ENCODE data around the gene MANF. TPM values are rescaled to one million over a fixed set of nuclear protein-coding genes. Genes with fewer than 3 reads are reported as not detected.

Gene MANF
- total RNA-seq: 100 to 1,000 TPM in 2 of 6 experiments, 10 to 100 TPM in 4; 60.9 to 128 (median 81.8) TPM
- long read RNA-seq, partial matches to known transcripts: 0 of 3 reads
- long read RNA-seq, other reads (novel, unspliced or antisense): 0 of 3 reads

GRCh38 chr3:51384726-51385473 lies at the start of gene MANF:
Gene MANF (plus strand): TSS chr3:51385291. CDS start chr3:51385343, 52 bp downstream.
- Histone ChIP-seq H3K27me3 (no peaks in the 10 kb centered on the region), H3K4me1 (peaks cover 0 to 44% (median 15%) of the 10 kb centered on the region in 4 donors), H3K36me3 (peaks cover 0 to 19% (median 11%) of the 10 kb centered on the region in 4 donors), H3K27ac (peak within 1 kb of the TSS; percentile 82 to 94 (median 93)), H3K4me3 (peak within 1 kb of the TSS; percentile 91 to 94 (median 94)), H3K9me3 (no peaks in the 10 kb centered on the region)
- intact Hi-C loops (cut with DNase I): no loop called here
- peak; percentile 91 to 97 (median 96) for ATAC-seq
- TF ChIP-seq CTCF (IDR thresholded peaks at IDR 0.05) (peak in 1 of 4 donors; percentile 30), POLR2A (IDR thresholded peaks at IDR 0.05) (peak; percentile 88)
- 0% methylated on average over 13 of the region's 65 CpGs for WGBS (ENCODE audit: insufficient coverage, low coverage, low lambda C conversion rate, missing lambda C conversion rate)
- DNase-seq: peak; percentile 99

- TF ChIP-seq POLR2A (IDR thresholded peaks at IDR 0.05) (no peak), CTCF (IDR thresholded peaks at IDR 0.05) (no peak)
- H3K27me3 ChIP-seq: no peaks in the 10 kb centered on the region
- H3K4me1 ChIP-seq: no peaks in the 10 kb centered on the region
- no peak overlapping the region for H3K27ac ChIP-seq
- H3K9me3 ChIP-seq: no peaks in the 10 kb centered on the region
- no peak overlapping the region for H3K4me3 ChIP-seq
- intact Hi-C loops (cut with DNase I): no loop called here
- WGBS (ENCODE audit: insufficient coverage, low coverage, low lambda C conversion rate, missing lambda C conversion rate): 43% methylated on average over 1 of the region's 1 CpG
- ATAC-seq (no peak), DNase-seq (no peak)
- H3K36me3 ChIP-seq: no peaks in the 10 kb centered on the region
Observed at GRCh38 chr3:51336261-51336660, 48.8 kb upstream of the MANF start.

GRCh38 chr3:51337666-51338065 lies 47.4 kb upstream of the MANF start:
- no peaks in the 10 kb centered on the region for H3K27me3 ChIP-seq
- no peak overlapping the region for H3K4me3 ChIP-seq
- no peaks in the 10 kb centered on the region for H3K9me3 ChIP-seq
- no peak for TF ChIP-seq POLR2A (IDR thresholded peaks at IDR 0.05)
- no peak for TF ChIP-seq CTCF (IDR thresholded peaks at IDR 0.05)
- WGBS (ENCODE audit: insufficient coverage, low coverage, low lambda C conversion rate, missing lambda C conversion rate): 82% methylated on average over 1 of the region's 1 CpG
- H3K27ac ChIP-seq: no peak overlapping the region
- no peaks in the 10 kb centered on the region for H3K36me3 ChIP-seq
- DNase-seq: no peak
- no peaks in the 10 kb centered on the region for H3K4me1 ChIP-seq
- no peak for ATAC-seq
- intact Hi-C loops (cut with DNase I): no loop called here

- no peaks in the 10 kb centered on the region for H3K4me1 ChIP-seq
- intact Hi-C loops (cut with DNase I): no loop called here
- DNase-seq: no peak
- H3K4me3 ChIP-seq: no peak overlapping the region
- no peak for ATAC-seq
- H3K27ac ChIP-seq: no peak overlapping the region
- no peaks in the 10 kb centered on the region for H3K27me3 ChIP-seq
- H3K9me3 ChIP-seq: no peaks in the 10 kb centered on the region
- no peak for TF ChIP-seq POLR2A (IDR thresholded peaks at IDR 0.05)
- TF ChIP-seq CTCF (IDR thresholded peaks at IDR 0.05): no peak
- WGBS (ENCODE audit: insufficient coverage, low coverage, low lambda C conversion rate, missing lambda C conversion rate): 60% methylated on average over 2 of the region's 3 CpGs
- no peaks in the 10 kb centered on the region for H3K36me3 ChIP-seq
Observed at GRCh38 chr3:51338632-51339031, 46.5 kb upstream of the MANF start.
